Measurements from ENCODE around the gene FARSB. TPM values are rescaled to one million over a fixed set of nuclear protein-coding genes. Genes with fewer than 3 reads are reported as not detected.

FARSB gene
- total RNA-seq, 2 experiments from 2014 or later, result 55.9 to 56.7 TPM

GRCh38 chr2:222641336-222641735 lies 14.6 kb downstream of the FARSB start:
- H3K4me1 Mint-ChIP-seq (ENCODE audit: low read depth), result peaks cover 7% of the 10 kb centered on the region
- H3K36me3 Mint-ChIP-seq (ENCODE audit: low read depth), result peaks cover 54% of the 10 kb centered on the region
- DNase-seq, result no peak
- H3K4me3 Mint-ChIP-seq, result no peak overlapping the region
- intact Hi-C loops (cut with micrococcal nuclease), result no loop called here
- POLR2A ChIA-PET, result interaction anchor here (1.8 kb wide), 1 partner anchor 11 kb away, joined by 7 read pairs; no protein-coding TSS in a partner anchor
- no peak for ATAC-seq
- no peak for TF ChIP-seq CTCF (IDR thresholded peaks at IDR 0.05)
- CTCF ChIA-PET, result interaction anchor here (1.7 kb wide), 1 partner anchor 11 kb away, joined by 4 read pairs; no protein-coding TSS in a partner anchor
- no peak overlapping the region for H3K27ac Mint-ChIP-seq
- H3K27me3 Mint-ChIP-seq, result no peaks in the 10 kb centered on the region
- no peaks in the 10 kb centered on the region for H3K9me3 Mint-ChIP-seq

- no peak for TF ChIP-seq CTCF (IDR thresholded peaks at IDR 0.05)
- DNase-seq (no peak), ATAC-seq (no peak)
- Mint-ChIP-seq H3K36me3 (ENCODE audit: low read depth) (peaks cover 56% of the 10 kb centered on the region), H3K4me3 (no peak overlapping the region), H3K4me1 (ENCODE audit: low read depth) (peaks cover 4% of the 10 kb centered on the region), H3K27me3 (no peaks in the 10 kb centered on the region), H3K9me3 (no peaks in the 10 kb centered on the region), H3K27ac (peak overlapping the region; percentile 14)
- CTCF ChIA-PET, result interaction anchor here (1.2 kb wide), 1 partner anchor 22 kb away, joined by 3 read pairs; no protein-coding TSS in a partner anchor
- intact Hi-C loops (cut with micrococcal nuclease), result no loop called here
- POLR2A ChIA-PET, result interaction anchor here (0.6 to 1.2 kb wide), 2 partner anchors 17 to 18 kb away, joined by 3 read pairs; no protein-coding TSS in a partner anchor
Measured at GRCh38 chr2:222637067-222637466, 18.8 kb downstream of the FARSB start.

- H3K27me3 Mint-ChIP-seq, result no peaks in the 10 kb centered on the region
- TF ChIP-seq CTCF (IDR thresholded peaks at IDR 0.05), result no peak
- CTCF ChIA-PET, result no interaction called here
- H3K9me3 Mint-ChIP-seq, result no peaks in the 10 kb centered on the region
- POLR2A ChIA-PET, result no interaction called here
- H3K27ac Mint-ChIP-seq, result no peak overlapping the region
- H3K4me1 Mint-ChIP-seq (ENCODE audit: low read depth), result peaks cover 4% of the 10 kb centered on the region
- peaks cover 56% of the 10 kb centered on the region for H3K36me3 Mint-ChIP-seq (ENCODE audit: low read depth)
- DNase-seq, result no peak
- H3K4me3 Mint-ChIP-seq, result no peak overlapping the region
- ATAC-seq, result no peak
- intact Hi-C loops (cut with micrococcal nuclease), result no loop called here
Measured at GRCh38 chr2:222635295-222635694, 20.6 kb downstream of the FARSB start.

GRCh38 chr2:222627764-222628163 lies 28.1 kb downstream of the FARSB start:
- Mint-ChIP-seq H3K4me3 (no peak overlapping the region), H3K9me3 (no peaks in the 10 kb centered on the region), H3K36me3 (ENCODE audit: low read depth) (peaks cover 51% of the 10 kb centered on the region), H3K27me3 (no peaks in the 10 kb centered on the region), H3K27ac (no peak overlapping the region), H3K4me1 (ENCODE audit: low read depth) (no peaks in the 10 kb centered on the region)
- ATAC-seq (no peak), DNase-seq (no peak)
- TF ChIP-seq CTCF (IDR thresholded peaks at IDR 0.05), result no peak
- intact Hi-C loops (cut with micrococcal nuclease), result no loop called here
- ChIA-PET CTCF (interaction anchor here (0.6 kb wide), 1 partner anchor 1726 kb away, joined by 3 read pairs; no protein-coding TSS in a partner anchor), POLR2A (interaction anchor here (0.7 kb wide), 1 partner anchor 226 kb away, joined by 3 read pairs; no protein-coding TSS in a partner anchor)

GRCh38 chr2:222623756-222624309 lies 32.1 kb downstream of the FARSB start:
- TF ChIP-seq CTCF (IDR thresholded peaks at IDR 0.05), result no peak
- Mint-ChIP-seq H3K27me3 (no peaks in the 10 kb centered on the region), H3K36me3 (ENCODE audit: low read depth) (peaks cover 49% of the 10 kb centered on the region), H3K4me3 (no peak overlapping the region), H3K9me3 (no peaks in the 10 kb centered on the region), H3K4me1 (ENCODE audit: low read depth) (no peaks in the 10 kb centered on the region), H3K27ac (no peak overlapping the region)
- ChIA-PET POLR2A (interaction anchor here (0.7 kb wide), 1 partner anchor 122 kb away, joined by 3 read pairs; no protein-coding TSS in a partner anchor), CTCF (interaction anchor here (1.1 to 1.3 kb wide), 2 partner anchors 9 to 316 kb away, joined by 3 read pairs; no protein-coding TSS in a partner anchor)
- DNase-seq (no peak), ATAC-seq (no peak)
- intact Hi-C loops (cut with micrococcal nuclease), result no loop called here

Data from activated CD8-positive, alpha-beta T cell treated with anti-CD3 and anti-CD28 coated beads for 36 hours (primary cell).